IPS-NIHi7 (cell line): ENCODE data around the gene ADGRV1.
"Not testable (repeated sequence)": the region's sequence is repeated elsewhere in the genome, so short reads cannot be mapped to it uniquely, and the experiment has no call there.

Experiments
- DNase-seq: peaks from one replicate; pipeline ENCODE4 v3.0.0; 2012; ENCODE audit warnings: mixed read lengths; ENCODE audit errors: extremely low spot score

ADGRV1 gene

GRCh38 chr5:90718387-90718786 is 159.8 kb downstream of the ADGRV1 start:
- no peak for DNase-seq

- DNase-seq = no peak
These were observed 181.0 kb downstream of the ADGRV1 start for GRCh38 chr5:90739567-90739966.

GRCh38 chr5:90740244-90740799 is 181.7 kb downstream of the ADGRV1 start:
- no peak for DNase-seq

GRCh38 chr5:90741022-90741564 is 182.5 kb downstream of the ADGRV1 start:
- DNase-seq = no peak

- no peak for DNase-seq
These were observed 187.5 kb downstream of the ADGRV1 start for GRCh38 chr5:90746119-90746518.

GRCh38 chr5:90747175-90747574 is 188.6 kb downstream of the ADGRV1 start:
- DNase-seq = no peak

GRCh38 chr5:90747693-90748092 is 189.1 kb downstream of the ADGRV1 start:
- DNase-seq = peak; percentile 38

GRCh38 chr5:90759119-90759518 is 200.5 kb downstream of the ADGRV1 start:
- DNase-seq = no peak

GRCh38 chr5:90767710-90768109 is 209.1 kb downstream of the ADGRV1 start:
- no peak for DNase-seq

- DNase-seq = not testable (repeated sequence)
These were observed 211.5 kb downstream of the ADGRV1 start for GRCh38 chr5:90770006-90770541.

GRCh38 chr5:90777959-90778358 is 219.4 kb downstream of the ADGRV1 start:
- DNase-seq = no peak

- peak; percentile 67 for DNase-seq
These were observed 225.1 kb downstream of the ADGRV1 start for GRCh38 chr5:90783460-90784333.

GRCh38 chr5:90786756-90787155 is 228.2 kb downstream of the ADGRV1 start:
- DNase-seq = no peak

GRCh38 chr5:90792725-90793124 is 234.1 kb downstream of the ADGRV1 start:
- DNase-seq = no peak

- no peak for DNase-seq
These were observed 234.6 kb downstream of the ADGRV1 start for GRCh38 chr5:90793183-90793582.

GRCh38 chr5:90796919-90797318 is 238.3 kb downstream of the ADGRV1 start:
- DNase-seq = not testable (repeated sequence)

- DNase-seq = not testable (repeated sequence)
These were observed 241.5 kb downstream of the ADGRV1 start for GRCh38 chr5:90800082-90800481.

- not testable (repeated sequence) for DNase-seq
These were observed 241.9 kb downstream of the ADGRV1 start for GRCh38 chr5:90800515-90800914.

GRCh38 chr5:90802474-90803317 is 244.1 kb downstream of the ADGRV1 start:
- peak; percentile 78 for DNase-seq

GRCh38 chr5:90803381-90803780 is 244.8 kb downstream of the ADGRV1 start:
- DNase-seq = no peak

GRCh38 chr5:90803876-90804275 is 245.3 kb downstream of the ADGRV1 start:
- DNase-seq = no peak

- no peak for DNase-seq
These were observed 248.9 kb downstream of the ADGRV1 start for GRCh38 chr5:90807496-90807895.
